SIG-M5 treated with dmso at 0.1 percent for 504 hours (cell line): ENCODE data around the gene LTBR.
"Not testable (repeated sequence)": the region's sequence is repeated elsewhere in the genome, so short reads cannot be mapped to it uniquely, and the experiment has no call there.

Experiments
- DNase-seq: peaks from one replicate; lab custom pipeline; 2025; ENCODE audit not compliant: unreplicated experiment; lab: John Stamatoyannopoulos, UW

The LTBR gene

DNA sequence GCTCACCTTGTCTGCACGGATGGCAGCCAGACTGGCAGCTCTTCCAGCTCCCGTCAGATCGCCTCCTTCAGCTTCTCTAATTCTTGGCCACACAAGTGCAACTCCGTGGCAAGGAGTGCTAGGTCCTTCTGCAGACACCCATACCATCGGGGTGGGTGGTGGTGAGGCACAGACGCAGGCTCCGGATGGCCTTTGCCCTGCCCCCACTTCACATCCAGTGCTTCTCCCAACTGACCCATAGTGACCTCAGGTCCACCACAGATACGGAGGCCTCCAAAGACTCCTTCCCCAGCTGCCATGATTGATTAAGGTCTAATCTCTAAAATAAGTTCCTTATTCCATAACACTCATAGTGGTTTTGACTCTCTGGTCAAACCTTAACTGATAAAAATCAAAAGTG lies 40.9 kb downstream of the LTBR start:
- no peak for DNase-seq

DNA sequence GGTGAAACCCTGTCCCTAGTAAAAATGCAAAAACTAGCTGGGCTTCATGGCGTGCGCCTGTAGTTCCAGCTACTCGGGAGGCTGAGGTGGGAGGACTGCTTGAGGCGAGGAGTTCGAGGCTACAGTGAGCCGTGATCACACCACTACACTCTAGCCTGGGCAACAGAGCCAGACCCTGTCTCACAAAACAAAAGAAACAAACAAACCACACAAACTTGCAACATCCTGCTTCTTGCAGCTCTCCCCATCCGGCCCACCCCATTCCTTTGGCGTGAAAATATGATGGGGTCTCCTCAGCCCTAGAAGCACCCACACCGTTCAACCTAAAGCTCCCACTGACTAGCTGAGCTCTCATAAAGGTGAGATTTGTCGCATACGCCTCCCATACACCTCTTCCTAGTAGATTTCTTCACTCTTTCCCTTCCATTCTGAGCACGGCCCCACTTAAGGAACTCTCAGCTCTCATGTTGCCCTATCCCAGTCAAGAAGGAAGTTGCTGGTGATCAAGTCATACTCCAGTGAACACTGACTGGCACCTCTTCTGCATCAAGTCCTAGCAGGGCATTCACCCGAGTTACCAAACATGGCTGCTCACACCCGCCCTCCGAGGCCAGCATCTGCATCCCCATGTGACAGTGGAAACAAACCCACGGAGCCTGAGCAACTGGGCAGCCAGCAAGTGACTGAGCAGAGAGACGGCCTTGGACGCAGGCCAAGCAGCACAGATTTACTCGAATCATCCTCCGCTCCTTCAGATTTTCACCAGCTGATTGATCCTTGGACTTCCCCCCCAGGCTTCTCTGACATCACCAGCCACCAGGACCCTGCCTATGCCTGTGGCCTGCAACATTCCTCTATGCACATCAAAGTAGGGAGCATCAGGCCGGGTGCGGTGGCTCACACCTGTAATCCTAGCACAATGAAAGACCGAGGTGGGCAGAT lies 41.9 kb downstream of the LTBR start:
- no peak for DNase-seq

- DNase-seq, result no peak
These were observed 43.1 kb downstream of the LTBR start for GRCh38 chr12:6426882-6427671.

- DNase-seq, result not testable (repeated sequence)
These were observed 43.8 kb downstream of the LTBR start for GRCh38 chr12:6427796-6428195.

DNA sequence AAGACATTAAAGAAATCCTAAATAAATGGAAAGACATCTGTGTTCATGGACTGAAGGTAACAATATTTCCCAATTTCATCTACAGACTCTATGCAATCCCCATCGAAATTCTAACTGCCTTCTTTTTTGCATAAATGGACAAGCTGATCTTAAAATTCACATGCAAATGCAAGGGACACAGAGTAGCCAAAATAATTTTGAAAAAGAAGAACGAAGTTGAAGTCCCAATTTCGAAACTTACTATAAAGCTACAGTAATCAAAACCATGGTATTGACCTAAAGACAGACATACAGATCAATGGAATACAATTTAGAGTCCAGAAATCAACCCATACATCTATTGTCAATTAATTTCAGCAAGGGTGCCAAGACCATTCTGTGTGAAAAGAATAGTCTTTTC lies 44.4 kb downstream of the LTBR start:
- no peak for DNase-seq

- peak; percentile 92 for DNase-seq
These were observed 46.4 kb downstream of the LTBR start for GRCh38 chr12:6430124-6430989.

DNA sequence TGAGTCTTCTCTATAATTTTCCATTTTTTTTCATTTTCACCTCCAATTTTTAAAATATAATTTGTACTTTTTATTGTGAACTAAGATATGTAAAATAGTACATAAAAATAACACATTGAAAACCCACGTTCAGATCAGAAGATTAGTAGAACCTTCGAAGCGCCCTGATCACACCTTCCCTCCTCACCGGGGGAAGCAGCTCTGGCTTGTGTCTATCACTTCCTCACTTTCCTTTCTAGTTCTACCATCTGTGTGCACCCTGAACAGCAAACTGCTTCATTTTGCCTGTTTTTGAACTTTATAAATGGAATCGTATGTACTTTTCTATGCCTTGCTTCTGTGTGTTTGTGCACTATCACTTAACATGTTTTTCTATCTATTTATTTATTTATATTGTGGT lies 49.0 kb downstream of the LTBR start:
- no peak for DNase-seq

DNA sequence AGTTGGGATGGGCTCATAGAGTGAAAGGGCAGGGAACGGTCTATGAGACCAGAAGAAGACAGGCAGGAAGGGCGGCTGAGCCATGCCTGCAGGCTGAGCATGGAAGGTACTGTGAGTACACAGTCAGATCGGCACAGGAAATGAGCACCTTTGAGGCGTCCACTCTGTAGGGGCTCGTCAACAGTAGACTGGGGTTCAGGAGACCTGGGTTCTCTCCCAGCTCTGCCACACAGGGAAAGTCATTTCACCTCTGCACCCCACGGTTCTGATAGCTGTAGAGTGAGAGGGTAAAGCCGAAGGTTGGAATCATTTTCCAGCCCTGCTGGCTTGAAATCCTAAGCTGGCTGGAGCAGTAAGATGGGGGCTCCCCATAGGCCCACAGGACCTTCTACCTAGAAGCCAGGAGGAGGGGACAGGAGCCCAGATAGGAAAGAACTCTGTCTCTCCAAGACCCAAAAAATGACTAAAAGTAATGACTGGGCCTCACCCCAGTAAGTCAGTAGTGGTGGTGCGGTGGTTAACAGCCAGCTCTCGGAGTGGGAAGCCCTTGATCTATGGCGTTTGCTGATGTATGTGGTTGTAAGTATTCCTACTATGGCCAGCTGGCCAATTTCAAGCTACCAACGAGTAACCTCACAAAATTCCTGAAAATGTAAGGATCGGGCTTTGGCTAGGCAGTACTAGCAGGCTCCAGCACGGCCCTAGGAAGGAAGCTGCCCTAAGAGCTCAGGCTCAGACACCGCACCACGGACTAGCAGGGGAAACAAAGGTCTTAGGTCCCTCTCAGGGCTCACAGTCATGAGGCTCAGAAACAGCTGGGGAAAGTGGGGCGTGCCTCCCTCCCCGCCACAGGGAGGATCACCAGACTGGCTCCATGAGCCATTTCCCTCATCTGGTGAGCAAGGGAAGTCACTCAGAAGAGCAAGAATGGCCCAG lies 50.5 kb downstream of the LTBR start:
- no peak for DNase-seq

DNA sequence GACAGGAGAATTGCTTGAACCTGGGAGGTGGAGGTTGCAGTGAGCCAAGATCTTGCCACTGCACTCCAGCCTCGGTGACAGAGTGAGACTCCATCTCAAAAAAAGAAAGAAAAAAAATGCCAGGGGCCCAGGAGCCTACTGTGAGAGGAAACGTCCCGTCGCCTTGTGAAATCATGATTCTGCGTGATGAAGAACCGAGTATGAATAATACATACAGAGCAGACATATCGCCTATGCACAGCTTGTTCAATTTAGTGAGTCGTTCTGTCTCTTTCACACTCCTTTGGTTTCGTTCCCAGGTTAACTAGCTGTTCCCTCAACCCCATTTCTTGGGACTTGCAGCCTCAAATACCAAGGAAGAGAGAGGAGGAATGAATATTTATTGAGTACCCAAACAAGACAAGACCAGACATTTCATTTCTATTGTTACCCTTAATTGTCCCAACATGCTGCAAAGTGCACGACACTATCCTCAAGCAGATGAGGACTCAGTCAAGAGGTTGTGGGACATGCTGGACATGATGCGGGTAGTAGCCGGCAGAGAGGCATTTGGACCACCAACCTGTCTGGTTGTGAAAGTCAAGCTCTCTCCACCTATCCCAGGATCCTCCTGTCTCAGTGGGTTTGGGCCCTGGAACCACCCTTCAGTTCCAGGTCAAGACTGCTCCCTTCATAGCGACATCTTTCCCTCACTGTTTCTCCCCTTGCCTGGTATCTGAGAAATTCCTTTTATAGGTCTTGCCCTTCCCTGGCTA lies 52.2 kb downstream of the LTBR start:
- DNase-seq, result no peak

GRCh38 chr12:6437586-6437985 lies 53.6 kb downstream of the LTBR start:
- DNase-seq, result no peak

DNA sequence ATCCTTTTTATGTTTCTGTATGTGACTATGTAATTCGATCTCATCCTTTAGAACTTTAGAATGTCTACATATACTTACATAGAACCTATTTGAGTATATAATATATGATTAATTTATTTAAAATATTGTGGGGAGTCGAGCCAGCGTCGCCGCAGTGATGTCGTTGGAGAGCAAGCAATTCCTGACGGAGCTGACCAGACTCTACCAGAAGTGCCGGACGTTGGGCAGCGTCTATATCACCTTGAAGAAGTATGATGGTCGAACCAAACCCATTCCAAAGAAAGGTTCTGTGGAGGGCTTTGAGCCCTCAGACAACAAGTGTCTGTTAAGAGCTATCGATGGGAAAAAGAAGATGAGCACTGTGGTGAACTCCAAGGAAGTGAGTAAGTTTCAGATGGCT lies 54.4 kb downstream of the LTBR start:
- DNase-seq, result no peak

DNA sequence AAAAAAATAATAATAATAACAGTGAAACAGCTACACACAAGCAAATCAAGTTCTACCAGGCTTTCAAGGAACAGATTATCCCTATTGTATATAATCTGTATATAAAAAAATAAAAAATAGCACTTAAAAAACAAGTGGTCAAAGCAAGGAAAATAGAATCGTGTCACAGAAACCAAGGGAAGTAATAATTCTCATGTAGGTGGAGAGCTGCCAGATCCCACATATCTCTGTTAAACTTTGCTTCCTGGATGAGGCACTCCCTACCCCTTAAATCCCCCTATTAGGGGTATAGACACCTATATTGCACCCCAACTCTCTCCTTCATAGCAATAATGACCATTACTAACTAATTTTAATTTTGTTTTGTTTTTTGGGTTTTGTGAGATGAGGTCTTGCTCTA lies 56.4 kb downstream of the LTBR start:
- DNase-seq, result no peak
